ENCODE results near the gene C1QL3.
A peak's percentile ranks its signal among the peaks of the same experiment; 100 is the strongest.

Gene C1QL3

DNA sequence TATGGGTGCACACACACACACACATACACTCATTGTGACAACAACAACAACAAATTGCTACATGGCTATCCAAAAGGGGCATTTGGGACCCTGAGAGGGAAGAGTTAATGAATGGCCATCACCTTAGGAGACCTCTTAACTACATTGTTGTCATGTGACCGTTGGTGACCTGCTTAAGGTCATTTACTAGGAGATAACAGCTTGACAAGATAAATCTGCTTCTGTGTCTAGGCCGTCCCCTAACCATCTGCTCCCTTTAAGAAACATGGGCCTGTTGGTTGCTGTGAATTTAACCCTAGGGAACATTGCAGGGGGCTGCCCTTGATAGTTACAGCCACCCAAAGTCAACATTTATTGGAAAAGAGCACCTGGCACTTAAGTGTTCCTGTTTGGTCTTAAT, 29.7 kb downstream of the C1QL3 start:
- DNase-seq: no peak

DNA sequence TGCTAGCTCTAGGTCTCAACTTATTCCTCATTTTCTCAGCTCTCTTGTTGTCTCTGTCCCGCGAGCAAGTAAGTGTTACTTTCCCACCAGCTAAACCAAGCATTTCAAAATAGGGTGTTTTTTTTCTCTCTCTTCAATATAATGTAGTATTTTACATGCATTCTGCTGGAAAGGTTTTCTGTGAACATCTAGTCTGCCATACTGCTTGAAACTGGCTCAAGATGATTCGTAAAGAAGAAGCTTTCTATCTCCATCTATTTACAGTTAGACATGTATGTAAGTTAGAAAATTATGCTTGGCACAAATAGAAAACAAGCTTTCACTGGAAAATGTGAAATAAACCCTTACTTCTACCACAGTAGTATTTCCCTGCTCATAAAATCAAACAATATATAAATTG, 31.2 kb downstream of the C1QL3 start:
- DNase-seq: no peak

DNA sequence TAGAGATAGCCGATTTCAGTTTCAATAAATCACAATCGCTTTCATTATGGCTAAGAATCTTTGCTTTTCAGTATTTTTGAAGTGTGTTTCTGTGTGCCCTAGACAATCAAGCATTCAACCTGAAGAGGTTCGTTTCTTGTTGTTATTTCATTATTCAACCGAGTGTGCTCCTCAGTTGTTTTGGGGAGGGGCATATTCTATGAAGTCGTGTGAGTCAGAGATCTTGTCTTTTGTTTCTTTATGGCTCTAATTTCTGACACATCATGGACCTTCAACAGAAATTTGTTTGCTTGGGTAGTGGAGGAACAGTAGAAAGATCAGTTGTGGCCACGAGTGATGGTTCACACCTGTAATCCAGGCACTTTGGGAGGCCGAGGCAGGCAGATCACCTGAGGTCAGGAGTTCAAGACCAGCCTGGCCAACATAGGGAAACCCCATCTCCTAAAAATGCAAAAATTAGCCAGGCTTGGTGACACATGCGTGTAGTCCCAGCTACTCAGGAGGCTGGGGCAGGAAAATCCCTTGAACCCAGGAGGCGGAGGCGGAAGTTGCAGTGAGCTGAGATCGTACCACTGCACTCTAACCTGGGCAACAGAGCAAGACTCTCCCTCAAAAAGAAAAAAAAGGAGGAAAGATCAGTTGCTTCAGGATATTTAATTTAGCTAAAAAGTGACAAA, 38.3 kb downstream of the C1QL3 start:
- no peak for DNase-seq

DNA sequence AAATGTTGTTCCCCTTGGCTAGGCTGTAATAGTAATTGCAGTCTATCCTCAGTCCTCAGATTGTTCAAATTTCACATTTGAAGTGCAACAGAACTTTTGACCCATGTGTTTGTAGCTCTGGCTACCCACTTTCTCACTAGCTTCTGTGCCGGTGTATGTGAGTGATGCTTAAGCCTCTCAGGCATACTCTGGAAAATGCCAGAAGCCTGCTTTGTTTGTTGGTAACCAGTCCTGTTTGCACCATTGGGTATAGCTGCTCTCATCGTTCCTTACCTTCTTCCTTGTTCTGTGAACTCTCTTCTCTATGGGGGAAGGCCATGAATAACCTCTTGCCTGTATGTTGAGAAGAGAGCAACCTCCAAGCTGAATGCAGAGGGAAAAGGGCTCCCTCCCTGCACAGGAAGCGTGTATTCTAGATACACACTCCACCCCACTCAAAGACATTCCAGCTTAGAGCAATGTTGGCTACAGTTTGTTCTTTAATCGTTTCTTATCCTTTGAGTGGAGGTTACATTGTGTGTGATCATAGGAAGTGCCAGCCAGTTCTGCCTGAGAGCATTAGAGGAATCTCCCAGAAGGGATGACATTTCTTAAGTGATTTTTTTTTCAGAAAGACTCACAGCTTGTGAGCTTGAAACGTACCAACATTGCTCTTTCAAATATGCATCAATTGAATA, 40.5 kb downstream of the C1QL3 start:
- DNase-seq: no peak

DNA sequence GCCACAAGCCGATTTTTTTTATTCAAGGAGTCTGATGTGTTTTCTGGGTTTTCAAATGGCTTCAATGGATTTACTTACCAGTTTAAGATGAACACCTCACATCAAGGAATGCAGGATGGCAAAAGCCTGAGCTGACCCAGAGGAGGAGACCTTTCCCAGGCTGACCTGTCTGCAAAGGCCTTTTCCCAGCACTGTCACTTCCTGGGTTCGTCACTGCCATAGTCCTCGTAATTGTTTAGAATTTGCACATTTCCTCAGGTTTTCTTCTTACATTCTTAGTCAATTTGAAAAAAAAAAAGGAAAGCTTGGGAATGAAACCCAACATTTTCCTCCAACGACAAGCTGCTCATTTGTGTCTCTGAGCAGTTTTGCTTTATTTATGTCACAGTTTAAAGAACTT, 42.9 kb downstream of the C1QL3 start:
- no peak for DNase-seq

DNA sequence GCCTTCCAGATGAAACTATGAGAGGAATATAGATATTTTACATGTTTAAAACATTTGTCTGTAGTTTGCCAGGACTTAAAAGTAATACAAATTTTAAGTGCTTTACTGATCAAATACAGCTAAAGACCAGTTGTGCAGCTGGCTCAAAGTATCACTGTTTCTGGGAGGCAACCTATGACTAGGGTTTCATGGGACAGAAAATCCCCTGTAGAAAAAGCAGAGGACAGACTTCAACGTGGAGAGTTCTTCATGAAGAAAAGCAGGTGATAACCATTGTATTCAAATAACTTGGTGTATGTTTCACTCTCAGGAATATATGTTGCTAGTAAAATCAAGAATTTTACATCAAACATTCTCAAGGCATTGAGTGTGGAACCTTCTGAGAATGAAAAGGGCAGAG, 43.9 kb downstream of the C1QL3 start:
- DNase-seq: no peak

DNA sequence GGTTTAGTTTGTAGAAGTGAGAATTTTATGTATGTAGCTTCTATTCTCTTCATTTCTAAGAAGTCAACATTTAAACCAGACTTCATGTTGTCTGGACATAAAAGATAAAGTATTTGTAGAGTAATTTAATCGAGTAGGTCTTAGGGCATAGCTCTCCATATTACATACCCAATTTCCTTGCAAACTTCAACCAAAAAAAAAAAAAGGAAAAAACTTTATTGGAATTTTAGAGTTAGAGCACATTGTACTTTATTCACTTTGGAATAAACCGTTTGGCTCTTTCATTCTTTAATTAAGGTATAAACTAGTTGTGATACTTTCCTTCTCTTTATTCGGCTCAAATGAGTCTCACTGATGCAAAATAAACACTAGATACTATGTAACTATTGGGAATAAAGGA, 48.9 kb downstream of the C1QL3 start:
- no peak for DNase-seq

DNA sequence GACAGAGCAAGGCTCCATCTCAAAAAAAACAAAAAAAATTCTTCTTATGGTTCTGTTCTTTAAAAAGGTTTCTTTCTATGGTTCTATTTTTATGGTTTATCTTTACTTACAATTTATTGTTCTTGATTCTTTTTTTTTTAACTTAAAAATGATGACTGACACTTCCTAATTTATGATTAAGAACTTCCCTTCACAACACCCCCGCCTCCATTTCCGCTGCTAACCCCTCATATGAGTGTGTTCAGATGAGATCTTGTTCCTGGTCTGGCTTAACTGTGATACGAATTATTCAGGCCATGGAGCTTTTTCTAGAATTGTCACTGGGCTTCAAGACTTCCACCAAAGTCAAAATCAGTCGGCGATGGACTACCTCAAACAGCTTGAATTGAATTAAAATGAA, 50.9 kb downstream of the C1QL3 start:
- DNase-seq: peak; percentile 14

DNA sequence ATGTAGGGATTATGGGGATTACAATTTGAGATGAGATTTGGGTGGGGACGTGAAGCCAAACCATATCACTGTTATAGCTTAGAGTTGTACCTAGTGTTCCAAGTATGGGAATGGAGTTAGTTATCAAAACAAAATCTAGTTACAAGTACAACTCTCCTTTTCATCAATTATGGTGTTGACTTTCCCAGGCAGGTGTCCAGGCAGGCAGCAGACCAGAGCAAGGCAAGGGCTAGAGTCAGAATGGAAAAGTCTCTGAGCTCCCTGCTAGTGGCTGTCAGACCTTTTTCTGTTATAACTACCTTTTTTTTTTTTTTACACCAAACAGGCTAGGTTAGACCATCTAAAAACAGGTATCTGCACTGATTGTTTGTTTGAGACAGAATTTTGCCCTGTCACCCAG, 55.7 kb downstream of the C1QL3 start:
- no peak for DNase-seq

Measured in CD4-positive, alpha-beta T cell treated with Interleukin-4 for 4 hours (primary cell).